Activated T-helper 17 cell treated with anti-CD3 and anti-CD28 coated beads, Interleukin-2, amount 50 U/mL, for 72 hours (primary cell): ENCODE measurements around the gene ATP13A3. TPM values are rescaled to one million over a fixed set of nuclear protein-coding genes. Genes with fewer than 3 reads are reported as not detected.
A peak's percentile ranks its signal among the peaks of the same experiment; 100 is the strongest.

Source experiments
- ATAC-seq: fragments of 150-1000 bp; cut with Tn5 transposase; replicated peaks from 2 replicates; pipeline ENCODE4 v1.10.0; 2021; ENCODE audit warnings: mild to moderate bottlenecking, moderate library complexity
- H3K27ac Mint-ChIP-seq: one replicate; pipeline ENCODE4 v1.8.0; 2022; ENCODE audit warnings: mixed read lengths
- H3K27me3 Mint-ChIP-seq: one replicate; pipeline ENCODE4 v1.8.0; 2022; ENCODE audit warnings: mixed read lengths
- H3K36me3 Mint-ChIP-seq: one replicate; pipeline ENCODE4 v1.8.0; 2022; ENCODE audit warnings: low read depth, mild to moderate bottlenecking, mixed read lengths
- H3K4me1 Mint-ChIP-seq: one replicate; pipeline ENCODE4 v1.8.0; 2022; ENCODE audit warnings: mixed read lengths
- H3K4me3 Mint-ChIP-seq: one replicate; pipeline ENCODE4 v1.8.0; 2022; ENCODE audit warnings: mild to moderate bottlenecking, mixed read lengths
- H3K9me3 Mint-ChIP-seq: one replicate; pipeline ENCODE4 v1.8.0; 2022; ENCODE audit warnings: mixed read lengths
- total RNA-seq, 2 donors: library from RNA; stranded (reverse); gene quantifications; one replicate each; pipeline ENCODE4 v1.2.3, GENCODE V29; 2022

ATP13A3 gene
- total RNA-seq, 2 donors from 2014 or later: 121 to 126 TPM

GRCh38 chr3:194455481-194455880, 31.3 kb downstream of the ATP13A3 start:
- no peak overlapping the region for H3K27ac Mint-ChIP-seq
- peaks cover 100% of the 10 kb centered on the region for H3K36me3 Mint-ChIP-seq
- H3K27me3 Mint-ChIP-seq: no peaks in the 10 kb centered on the region
- H3K9me3 Mint-ChIP-seq: no peaks in the 10 kb centered on the region
- H3K4me3 Mint-ChIP-seq: no peak overlapping the region
- H3K4me1 Mint-ChIP-seq: no peaks in the 10 kb centered on the region
- no peak for ATAC-seq

GRCh38 chr3:194450341-194450740, 36.5 kb downstream of the ATP13A3 start:
- H3K36me3 Mint-ChIP-seq: peaks cover 100% of the 10 kb centered on the region
- H3K4me3 Mint-ChIP-seq: no peak overlapping the region
- no peaks in the 10 kb centered on the region for H3K4me1 Mint-ChIP-seq
- H3K27me3 Mint-ChIP-seq: no peaks in the 10 kb centered on the region
- no peak for ATAC-seq
- H3K9me3 Mint-ChIP-seq: no peaks in the 10 kb centered on the region
- H3K27ac Mint-ChIP-seq: no peak overlapping the region

GRCh38 chr3:194449913-194450312, 36.9 kb downstream of the ATP13A3 start:
- no peak for ATAC-seq
- no peaks in the 10 kb centered on the region for H3K9me3 Mint-ChIP-seq
- no peak overlapping the region for H3K27ac Mint-ChIP-seq
- no peak overlapping the region for H3K4me3 Mint-ChIP-seq
- H3K36me3 Mint-ChIP-seq: peaks cover 100% of the 10 kb centered on the region
- no peaks in the 10 kb centered on the region for H3K27me3 Mint-ChIP-seq
- H3K4me1 Mint-ChIP-seq: no peaks in the 10 kb centered on the region

- H3K36me3 Mint-ChIP-seq: peaks cover 100% of the 10 kb centered on the region
- H3K27ac Mint-ChIP-seq: no peak overlapping the region
- no peak for ATAC-seq
- H3K9me3 Mint-ChIP-seq: no peaks in the 10 kb centered on the region
- no peaks in the 10 kb centered on the region for H3K4me1 Mint-ChIP-seq
- H3K27me3 Mint-ChIP-seq: no peaks in the 10 kb centered on the region
- no peak overlapping the region for H3K4me3 Mint-ChIP-seq
Measured at GRCh38 chr3:194447657-194448056, 39.1 kb downstream of the ATP13A3 start.

- H3K4me1 Mint-ChIP-seq: no peaks in the 10 kb centered on the region
- peaks cover 100% of the 10 kb centered on the region for H3K36me3 Mint-ChIP-seq
- H3K27me3 Mint-ChIP-seq: no peaks in the 10 kb centered on the region
- peak; percentile 40 for ATAC-seq
- no peak overlapping the region for H3K4me3 Mint-ChIP-seq
- H3K9me3 Mint-ChIP-seq: no peaks in the 10 kb centered on the region
- no peak overlapping the region for H3K27ac Mint-ChIP-seq
Measured at GRCh38 chr3:194447161-194447560, 39.6 kb downstream of the ATP13A3 start.

- H3K27ac Mint-ChIP-seq: no peak overlapping the region
- no peaks in the 10 kb centered on the region for H3K27me3 Mint-ChIP-seq
- ATAC-seq: no peak
- peaks cover 100% of the 10 kb centered on the region for H3K36me3 Mint-ChIP-seq
- no peaks in the 10 kb centered on the region for H3K4me1 Mint-ChIP-seq
- H3K4me3 Mint-ChIP-seq: no peak overlapping the region
- no peaks in the 10 kb centered on the region for H3K9me3 Mint-ChIP-seq
Measured at GRCh38 chr3:194446754-194447153, 40.0 kb downstream of the ATP13A3 start.

GRCh38 chr3:194446172-194446571, 40.6 kb downstream of the ATP13A3 start:
- H3K9me3 Mint-ChIP-seq: no peaks in the 10 kb centered on the region
- no peak overlapping the region for H3K27ac Mint-ChIP-seq
- peaks cover 100% of the 10 kb centered on the region for H3K36me3 Mint-ChIP-seq
- no peaks in the 10 kb centered on the region for H3K4me1 Mint-ChIP-seq
- H3K4me3 Mint-ChIP-seq: no peak overlapping the region
- no peak for ATAC-seq
- H3K27me3 Mint-ChIP-seq: no peaks in the 10 kb centered on the region

- no peaks in the 10 kb centered on the region for H3K4me1 Mint-ChIP-seq
- no peak for ATAC-seq
- no peaks in the 10 kb centered on the region for H3K27me3 Mint-ChIP-seq
- no peaks in the 10 kb centered on the region for H3K9me3 Mint-ChIP-seq
- H3K36me3 Mint-ChIP-seq: peaks cover 100% of the 10 kb centered on the region
- no peak overlapping the region for H3K4me3 Mint-ChIP-seq
- no peak overlapping the region for H3K27ac Mint-ChIP-seq
Measured at GRCh38 chr3:194443901-194444300, 42.9 kb downstream of the ATP13A3 start.

GRCh38 chr3:194440756-194441155, 46.0 kb downstream of the ATP13A3 start:
- Mint-ChIP-seq H3K36me3 (peaks cover 100% of the 10 kb centered on the region), H3K27ac (no peak overlapping the region), H3K4me3 (no peak overlapping the region), H3K4me1 (no peaks in the 10 kb centered on the region), H3K9me3 (no peaks in the 10 kb centered on the region), H3K27me3 (no peaks in the 10 kb centered on the region)
- ATAC-seq: no peak

- Mint-ChIP-seq H3K4me3 (no peak overlapping the region), H3K36me3 (peaks cover 100% of the 10 kb centered on the region), H3K27ac (peak overlapping the region; percentile 28), H3K9me3 (no peaks in the 10 kb centered on the region), H3K27me3 (no peaks in the 10 kb centered on the region), H3K4me1 (no peaks in the 10 kb centered on the region)
- no peak for ATAC-seq
Measured at GRCh38 chr3:194439881-194440550, 46.8 kb downstream of the ATP13A3 start.

- H3K4me1 Mint-ChIP-seq: no peaks in the 10 kb centered on the region
- no peaks in the 10 kb centered on the region for H3K9me3 Mint-ChIP-seq
- no peak overlapping the region for H3K27ac Mint-ChIP-seq
- H3K27me3 Mint-ChIP-seq: no peaks in the 10 kb centered on the region
- no peak overlapping the region for H3K4me3 Mint-ChIP-seq
- H3K36me3 Mint-ChIP-seq: peaks cover 100% of the 10 kb centered on the region
- no peak for ATAC-seq
Measured at GRCh38 chr3:194434503-194434902, 52.3 kb downstream of the ATP13A3 start.

- H3K27me3 Mint-ChIP-seq: no peaks in the 10 kb centered on the region
- H3K36me3 Mint-ChIP-seq: peaks cover 100% of the 10 kb centered on the region
- no peaks in the 10 kb centered on the region for H3K4me1 Mint-ChIP-seq
- H3K4me3 Mint-ChIP-seq: no peak overlapping the region
- no peak for ATAC-seq
- no peaks in the 10 kb centered on the region for H3K9me3 Mint-ChIP-seq
- H3K27ac Mint-ChIP-seq: no peak overlapping the region
Measured at GRCh38 chr3:194431554-194431953, 55.2 kb downstream of the ATP13A3 start.

GRCh38 chr3:194425399-194425798, 61.4 kb downstream of the ATP13A3 start:
- Mint-ChIP-seq H3K4me1 (no peaks in the 10 kb centered on the region), H3K9me3 (no peaks in the 10 kb centered on the region), H3K27me3 (no peaks in the 10 kb centered on the region), H3K4me3 (no peak overlapping the region), H3K36me3 (peaks cover 97% of the 10 kb centered on the region), H3K27ac (no peak overlapping the region)
- no peak for ATAC-seq

GRCh38 chr3:194424953-194425352, 61.8 kb downstream of the ATP13A3 start:
- no peaks in the 10 kb centered on the region for H3K9me3 Mint-ChIP-seq
- ATAC-seq: no peak
- H3K4me1 Mint-ChIP-seq: no peaks in the 10 kb centered on the region
- no peaks in the 10 kb centered on the region for H3K27me3 Mint-ChIP-seq
- H3K36me3 Mint-ChIP-seq: peaks cover 97% of the 10 kb centered on the region
- H3K4me3 Mint-ChIP-seq: no peak overlapping the region
- no peak overlapping the region for H3K27ac Mint-ChIP-seq

GRCh38 chr3:194424373-194424772, 62.4 kb downstream of the ATP13A3 start:
- H3K4me1 Mint-ChIP-seq: peaks cover under 1% of the 10 kb centered on the region
- peaks cover 97% of the 10 kb centered on the region for H3K36me3 Mint-ChIP-seq
- H3K9me3 Mint-ChIP-seq: no peaks in the 10 kb centered on the region
- no peaks in the 10 kb centered on the region for H3K27me3 Mint-ChIP-seq
- no peak overlapping the region for H3K27ac Mint-ChIP-seq
- H3K4me3 Mint-ChIP-seq: no peak overlapping the region
- no peak for ATAC-seq

GRCh38 chr3:194423317-194423716, 63.5 kb downstream of the ATP13A3 start:
- Mint-ChIP-seq H3K27me3 (no peaks in the 10 kb centered on the region), H3K4me3 (no peak overlapping the region), H3K9me3 (no peaks in the 10 kb centered on the region), H3K36me3 (peaks cover 97% of the 10 kb centered on the region), H3K4me1 (peaks cover 6% of the 10 kb centered on the region), H3K27ac (no peak overlapping the region)
- no peak for ATAC-seq
